NCI-H526 (cell line): ENCODE measurements around the gene CORO7.
"Not testable (repeated sequence)": the region's sequence is repeated elsewhere in the genome, so short reads cannot be mapped to it uniquely, and the experiment has no call there.

Experiments
- DNase-seq, 2 experiments: peaks; one replicate each; lab custom pipeline; 2025; lab: John Stamatoyannopoulos, UW

The CORO7 gene

GRCh38 chr16:4354512-4355409 lies 61.6 kb downstream of the CORO7 start:
- DNase-seq = no peak

- DNase-seq = no peak
Measured at GRCh38 chr16:4353675-4354074, 62.7 kb downstream of the CORO7 start.

GRCh38 chr16:4352843-4353242 lies 63.6 kb downstream of the CORO7 start:
- DNase-seq = no peak

GRCh38 chr16:4351880-4352279 lies 64.5 kb downstream of the CORO7 start:
- no peak for DNase-seq

- DNase-seq = peak; percentile 65 to 94
Measured at GRCh38 chr16:4350787-4351659, 65.4 kb downstream of the CORO7 start, which contains the start of gene PAM16. Gene PAM16, minus strand, starts transcription at chr16:4351321. Its CDS starts 87 bp downstream, at chr16:4351234.

- no peak for DNase-seq
Measured at GRCh38 chr16:4350365-4350786, 66.0 kb downstream of the CORO7 start.

GRCh38 chr16:4349332-4349731 lies 67.1 kb downstream of the CORO7 start:
- DNase-seq = no peak

GRCh38 chr16:4347765-4348509 lies 68.5 kb downstream of the CORO7 start:
- no peak for DNase-seq

GRCh38 chr16:4347010-4347409 lies 69.4 kb downstream of the CORO7 start:
- no peak for DNase-seq

GRCh38 chr16:4345836-4346781 lies 70.3 kb downstream of the CORO7 start:
- DNase-seq = no peak

- DNase-seq = peak; percentile 50 to 52
Measured at GRCh38 chr16:4344983-4345835, 71.2 kb downstream of the CORO7 start.

GRCh38 chr16:4344300-4344982 lies 72.0 kb downstream of the CORO7 start:
- not testable (repeated sequence) for DNase-seq

- no peak for DNase-seq
Measured at GRCh38 chr16:4342866-4343744, 73.3 kb downstream of the CORO7 start.

- no peak for DNase-seq
Measured at GRCh38 chr16:4341250-4341649, 75.1 kb downstream of the CORO7 start.

- no peak for DNase-seq
Measured at GRCh38 chr16:4340443-4340842, 76.0 kb downstream of the CORO7 start.

GRCh38 chr16:4339909-4340308 lies 76.5 kb downstream of the CORO7 start:
- DNase-seq = peak in 1 of 2 experiments; percentile 68

- DNase-seq = no peak
Measured at GRCh38 chr16:4339455-4339854, 76.9 kb downstream of the CORO7 start.

GRCh38 chr16:4338712-4339299 lies 77.6 kb downstream of the CORO7 start:
- no peak for DNase-seq
